Measurements from ENCODE around the gene MON2. TPM values are rescaled to one million over a fixed set of nuclear protein-coding genes. Genes with fewer than 3 reads are reported as not detected.

MON2 gene
- total RNA-seq, 1 donor = 59.2 TPM

DNA sequence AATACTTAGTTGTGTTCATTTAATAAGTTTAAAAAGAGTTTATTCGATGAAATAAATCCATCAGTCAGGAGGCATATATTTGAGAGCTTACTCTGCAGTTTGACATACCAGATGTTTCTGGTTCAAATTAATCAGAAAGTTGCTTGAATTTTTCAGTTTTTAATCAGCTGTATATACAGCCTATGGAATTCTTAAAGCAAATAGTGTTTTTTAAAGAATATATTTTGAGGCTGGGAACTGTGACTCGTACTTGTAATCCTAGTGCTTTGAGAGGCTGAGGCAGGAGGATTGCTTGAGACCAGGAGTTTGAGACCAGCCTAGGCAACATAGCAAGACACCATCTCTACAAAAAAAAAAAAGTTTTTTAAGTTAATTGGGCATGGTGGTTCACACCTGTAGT, 112.1 kb downstream of the MON2 start:
- TF ChIP-seq, protein P1, sequence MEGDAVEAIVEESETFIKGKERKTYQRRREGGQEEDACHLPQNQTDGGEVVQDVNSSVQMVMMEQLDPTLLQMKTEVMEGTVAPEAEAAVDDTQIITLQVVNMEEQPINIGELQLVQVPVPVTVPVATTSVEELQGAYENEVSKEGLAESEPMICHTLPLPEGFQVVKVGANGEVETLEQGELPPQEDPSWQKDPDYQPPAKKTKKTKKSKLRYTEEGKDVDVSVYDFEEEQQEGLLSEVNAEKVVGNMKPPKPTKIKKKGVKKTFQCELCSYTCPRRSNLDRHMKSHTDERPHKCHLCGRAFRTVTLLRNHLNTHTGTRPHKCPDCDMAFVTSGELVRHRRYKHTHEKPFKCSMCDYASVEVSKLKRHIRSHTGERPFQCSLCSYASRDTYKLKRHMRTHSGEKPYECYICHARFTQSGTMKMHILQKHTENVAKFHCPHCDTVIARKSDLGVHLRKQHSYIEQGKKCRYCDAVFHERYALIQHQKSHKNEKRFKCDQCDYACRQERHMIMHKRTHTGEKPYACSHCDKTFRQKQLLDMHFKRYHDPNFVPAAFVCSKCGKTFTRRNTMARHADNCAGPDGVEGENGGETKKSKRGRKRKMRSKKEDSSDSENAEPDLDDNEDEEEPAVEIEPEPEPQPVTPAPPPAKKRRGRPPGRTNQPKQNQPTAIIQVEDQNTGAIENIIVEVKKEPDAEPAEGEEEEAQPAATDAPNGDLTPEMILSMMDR (IDR thresholded peaks at IDR 0.05; ENCODE audit: insufficient read depth, low read depth, low read length) = no peak

GRCh38 chr12:62581288-62582064, 114.8 kb downstream of the MON2 start:
- peak; percentile 68 for DNase-seq (ENCODE audit: low read depth)
- TF ChIP-seq, protein P1 (IDR thresholded peaks at IDR 0.05; ENCODE audit: insufficient read depth, low read depth, low read length) = peak; percentile 69
- H3K4me3 ChIP-seq (ENCODE audit: low read depth, low read length) = no peak overlapping the region

More for the DNA sequence above, 112.1 kb downstream of the MON2 start:
- no peak overlapping the region for H3K4me3 ChIP-seq (ENCODE audit: low read depth, low read length)
- DNase-seq (ENCODE audit: low read depth) = no peak

DNA sequence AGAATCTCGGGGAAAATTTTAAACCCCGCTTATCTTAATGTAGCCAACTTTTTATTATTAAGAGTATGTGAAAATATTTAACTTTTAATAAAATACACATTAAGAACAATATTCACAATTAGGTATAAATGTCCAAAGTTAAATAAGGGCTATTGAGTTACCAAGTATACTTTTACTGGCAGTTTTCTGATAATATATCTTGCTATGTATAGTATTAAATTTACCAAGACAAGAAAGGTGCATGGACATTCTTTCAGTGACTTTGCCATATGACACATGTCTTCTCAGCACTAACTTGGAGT, 115.4 kb downstream of the MON2 start:
- DNase-seq (ENCODE audit: low read depth) = no peak
- TF ChIP-seq, protein P1 (IDR thresholded peaks at IDR 0.05; ENCODE audit: insufficient read depth, low read depth, low read length) = no peak
- no peak overlapping the region for H3K4me3 ChIP-seq (ENCODE audit: low read depth, low read length)

- DNase-seq (ENCODE audit: low read depth) = no peak
- TF ChIP-seq, protein P1 (IDR thresholded peaks at IDR 0.05; ENCODE audit: insufficient read depth, low read depth, low read length) = no peak
- no peak overlapping the region for H3K4me3 ChIP-seq (ENCODE audit: low read depth, low read length)
These were observed 118.0 kb downstream of the MON2 start for GRCh38 chr12:62584619-62585018.

DNA sequence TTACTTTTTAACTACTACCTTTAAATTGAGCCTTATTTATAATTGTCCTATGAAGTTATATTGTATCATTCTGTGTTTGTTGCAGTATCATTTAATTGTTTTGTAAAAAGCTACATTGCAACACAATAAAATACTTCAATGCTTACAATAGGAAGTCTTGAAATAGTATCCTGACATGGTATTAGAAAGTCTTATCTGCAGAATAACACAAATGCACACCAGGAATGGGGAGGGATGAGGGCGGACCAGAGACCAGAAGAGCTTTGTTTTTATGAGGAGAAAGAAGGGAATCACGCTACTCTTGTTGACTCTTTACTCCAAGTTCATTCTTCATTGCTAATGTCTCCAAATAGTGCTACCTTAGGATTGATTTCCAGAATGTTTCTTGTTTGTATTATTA, 120.2 kb downstream of the MON2 start:
- no peak overlapping the region for H3K4me3 ChIP-seq (ENCODE audit: low read depth, low read length)
- TF ChIP-seq, protein P1 (IDR thresholded peaks at IDR 0.05; ENCODE audit: insufficient read depth, low read depth, low read length) = no peak
- no peak for DNase-seq (ENCODE audit: low read depth)

DNA sequence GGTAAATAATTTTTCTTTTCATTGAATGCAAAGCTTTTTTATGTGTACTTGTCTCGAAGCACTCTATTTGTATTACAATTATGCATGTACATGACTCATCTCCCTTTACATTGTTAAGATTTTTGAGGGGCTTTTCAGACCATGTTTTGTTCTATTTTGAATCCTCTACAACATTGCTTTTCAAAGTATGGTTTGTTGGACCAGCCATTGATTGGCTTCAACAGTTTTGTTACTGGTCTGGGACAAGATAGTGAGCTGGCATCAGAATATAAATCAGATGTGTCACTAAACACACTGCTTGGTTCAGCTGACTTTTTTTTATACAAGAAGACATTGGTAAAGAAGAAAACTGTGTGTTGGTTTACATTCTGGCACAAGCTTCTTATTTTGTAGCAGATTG, 122.3 kb downstream of the MON2 start:
- TF ChIP-seq, protein P1 (IDR thresholded peaks at IDR 0.05; ENCODE audit: insufficient read depth, low read depth, low read length) = no peak
- DNase-seq (ENCODE audit: low read depth) = no peak
- H3K4me3 ChIP-seq (ENCODE audit: low read depth, low read length) = no peak overlapping the region

DNA sequence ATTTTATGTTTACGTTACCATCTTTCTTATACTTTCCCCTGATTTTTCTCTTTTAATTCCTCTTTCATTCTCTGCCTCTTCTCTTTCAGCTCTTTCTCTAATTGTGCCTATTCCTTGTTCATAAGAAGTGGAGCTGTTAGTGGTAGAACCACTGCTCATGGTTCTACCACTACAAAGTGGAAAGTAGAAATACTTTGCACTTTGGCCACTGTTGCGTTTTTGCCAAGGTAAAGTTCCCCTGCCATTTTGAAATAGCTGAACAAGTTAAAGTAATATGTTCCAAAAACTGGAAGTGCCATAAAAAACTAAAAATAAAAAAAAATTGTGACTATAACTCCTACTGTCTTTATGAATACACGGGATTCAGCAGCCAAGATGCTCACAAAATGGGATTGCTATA, 130.6 kb downstream of the MON2 start:
- no peak for DNase-seq (ENCODE audit: low read depth)
- TF ChIP-seq, protein P1 (IDR thresholded peaks at IDR 0.05; ENCODE audit: insufficient read depth, low read depth, low read length) = no peak
- H3K4me3 ChIP-seq (ENCODE audit: low read depth, low read length) = no peak overlapping the region

Measured in fibroblast of villous mesenchyme (primary cell).